Right kidney (tissue), 1 donor: ENCODE data around the gene ANKRD62.
"Not testable (repeated sequence)": the region's sequence is repeated elsewhere in the genome, so short reads cannot be mapped to it uniquely, and the experiment has no call there.

ENCODE experiments used
- DNase-seq: peaks from one replicate; pipeline ENCODE4 v3.0.0-alpha.2; 2016

Gene ANKRD62

DNA sequence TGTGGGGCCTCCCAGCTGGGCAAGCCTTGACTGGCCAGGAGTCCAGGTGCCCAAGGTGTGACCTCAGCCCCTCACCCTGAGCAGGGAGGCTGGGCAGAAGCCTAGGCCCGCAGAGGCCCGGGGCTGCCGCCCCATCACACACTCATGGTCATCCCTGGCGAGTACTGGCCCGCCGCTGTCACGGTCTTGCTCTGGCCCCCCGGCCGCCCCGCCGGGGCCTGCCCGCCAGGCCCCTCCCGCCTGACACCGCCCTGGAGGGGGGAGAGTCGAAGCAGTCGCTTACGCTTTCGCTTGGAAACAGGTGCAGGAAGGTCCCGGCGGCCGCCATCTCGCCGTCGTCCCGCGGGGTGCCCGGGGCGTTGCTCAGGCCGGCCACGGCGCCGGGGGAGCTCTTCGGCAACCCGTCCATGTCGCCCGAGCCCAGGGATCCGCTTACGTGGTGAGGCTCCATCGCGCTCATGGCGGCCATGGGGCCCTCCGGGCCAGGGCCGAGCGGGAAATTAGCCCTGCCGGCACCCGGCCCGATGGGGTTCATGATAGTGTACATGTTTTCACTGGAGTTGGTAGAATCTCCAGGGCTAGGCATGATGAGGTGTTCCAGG lies 26.6 kb upstream of the ANKRD62 start:
- no peak for DNase-seq

DNA sequence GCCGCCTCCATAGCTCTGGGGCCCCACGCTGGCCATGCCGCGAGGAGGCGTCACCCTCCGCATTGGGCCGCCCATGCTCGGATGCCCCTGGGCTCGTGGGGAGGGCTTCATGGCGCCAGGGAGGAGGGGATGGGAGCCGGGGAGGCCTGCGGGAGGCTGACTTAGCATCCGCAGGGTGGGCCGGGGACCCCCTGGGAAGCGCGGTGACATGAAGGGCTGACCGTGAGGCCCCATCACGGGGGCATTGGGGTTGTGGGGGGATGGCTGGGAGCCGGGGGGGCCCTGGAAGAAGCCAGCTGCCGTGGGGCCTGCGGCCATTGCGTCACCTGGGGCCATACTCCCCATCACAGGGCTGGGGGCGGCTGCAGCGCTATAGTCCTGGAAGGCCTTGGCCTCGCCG lies 26.0 kb upstream of the ANKRD62 start:
- DNase-seq = no peak

DNA sequence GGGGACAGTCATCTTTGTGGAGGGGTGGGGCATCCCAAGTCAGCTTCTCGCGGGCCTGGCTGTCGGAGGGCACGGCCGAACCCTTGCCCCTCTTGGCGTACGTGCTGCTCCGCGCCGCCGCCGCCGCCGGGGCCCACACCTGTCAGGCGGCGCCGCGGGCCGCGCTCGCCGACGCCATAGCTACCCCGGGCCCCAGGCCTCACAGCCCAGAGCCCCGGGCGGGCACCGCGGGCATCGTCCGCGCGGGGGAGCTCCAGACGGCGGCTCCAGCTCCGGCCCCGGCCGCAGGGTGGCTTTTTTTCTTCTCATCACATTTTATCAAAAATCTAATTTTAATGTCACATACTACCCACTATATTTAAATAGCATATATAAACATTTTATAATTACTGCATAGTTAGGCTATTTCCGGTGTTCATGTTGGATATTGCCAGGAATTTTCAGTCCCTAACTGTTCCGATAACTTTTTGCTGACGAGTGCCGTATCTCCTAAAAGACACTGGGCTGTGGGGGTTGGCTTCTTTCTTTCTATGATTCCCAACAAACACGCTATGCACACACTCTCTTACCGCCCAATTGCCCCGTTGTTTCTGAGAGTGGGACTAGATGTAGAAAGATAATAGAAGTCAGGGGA lies 25.2 kb upstream of the ANKRD62 start:
- DNase-seq = not testable (repeated sequence)

DNA sequence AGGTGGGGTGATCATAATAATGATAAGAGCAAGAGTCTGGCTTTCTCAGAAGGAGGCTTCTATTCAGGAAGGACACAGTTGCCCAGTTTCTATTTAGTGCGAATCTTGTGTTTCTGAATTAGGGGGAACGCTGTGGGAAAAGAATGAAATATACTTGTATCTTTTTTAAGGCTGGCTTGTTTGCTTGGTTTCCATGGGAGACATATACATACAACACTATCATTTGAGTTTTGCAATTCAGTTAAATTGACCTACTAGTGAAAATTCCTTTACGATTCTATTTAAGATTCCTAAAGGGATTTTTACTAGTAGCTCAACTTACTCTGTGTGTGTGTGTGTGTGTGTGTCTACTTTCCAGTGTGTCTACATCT lies 24.7 kb upstream of the ANKRD62 start:
- no peak for DNase-seq

DNA sequence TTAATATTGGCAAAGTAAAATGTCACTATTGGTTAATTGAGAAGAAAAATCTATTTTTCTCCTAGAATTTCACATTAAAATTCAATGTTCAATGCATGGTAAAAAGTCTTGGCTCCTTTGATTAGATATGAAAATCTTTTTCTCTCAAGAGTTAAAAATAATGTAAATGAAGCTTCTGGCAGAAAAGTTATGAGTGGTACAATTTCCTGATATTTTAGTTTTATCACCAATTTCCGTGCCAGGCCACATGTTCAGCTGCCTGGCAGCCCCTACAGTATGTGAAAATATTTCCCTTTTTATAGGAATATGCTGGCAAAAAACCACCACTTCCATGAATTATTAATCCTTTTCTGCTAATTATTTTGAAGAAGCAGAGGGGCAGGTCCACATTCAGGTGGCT lies 22.6 kb upstream of the ANKRD62 start:
- not testable (repeated sequence) for DNase-seq

DNA sequence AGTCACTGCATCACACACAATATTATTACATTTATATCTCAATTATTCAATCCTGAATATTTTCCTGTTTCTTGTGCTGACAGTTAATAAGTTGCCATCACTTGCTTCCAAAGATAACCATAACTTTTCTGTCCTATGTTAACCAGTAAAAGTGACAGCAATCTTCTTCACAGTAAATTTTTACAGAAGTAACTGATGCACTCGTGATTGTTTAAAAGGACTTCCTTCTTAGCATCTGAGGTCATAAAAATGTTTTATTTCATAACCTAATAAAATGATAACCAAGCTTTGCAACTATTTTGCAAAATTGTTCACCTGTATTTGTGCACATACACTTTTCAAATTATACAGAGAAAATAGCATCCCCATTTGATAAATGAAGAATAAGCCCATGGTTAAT lies 20.6 kb upstream of the ANKRD62 start:
- no peak for DNase-seq

DNA sequence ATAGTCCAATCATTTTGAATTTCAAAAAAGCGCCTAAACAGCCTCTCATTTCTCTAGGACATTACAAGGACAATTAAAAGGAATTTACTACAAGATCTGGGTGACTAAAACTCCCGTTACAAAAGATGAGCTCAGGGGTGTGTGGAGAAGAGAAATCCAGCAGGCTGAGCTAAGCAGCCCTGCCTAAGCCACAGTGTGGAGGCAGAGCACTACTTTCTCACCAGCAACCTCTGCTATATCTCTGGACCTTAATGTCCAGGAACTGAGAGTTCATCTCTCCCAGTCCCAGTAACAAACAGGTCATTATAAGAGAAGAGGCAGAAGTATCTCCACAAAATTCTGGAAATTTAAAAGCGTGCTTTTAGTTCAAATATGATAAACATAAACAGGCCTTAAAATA lies 18.9 kb upstream of the ANKRD62 start:
- DNase-seq = no peak

DNA sequence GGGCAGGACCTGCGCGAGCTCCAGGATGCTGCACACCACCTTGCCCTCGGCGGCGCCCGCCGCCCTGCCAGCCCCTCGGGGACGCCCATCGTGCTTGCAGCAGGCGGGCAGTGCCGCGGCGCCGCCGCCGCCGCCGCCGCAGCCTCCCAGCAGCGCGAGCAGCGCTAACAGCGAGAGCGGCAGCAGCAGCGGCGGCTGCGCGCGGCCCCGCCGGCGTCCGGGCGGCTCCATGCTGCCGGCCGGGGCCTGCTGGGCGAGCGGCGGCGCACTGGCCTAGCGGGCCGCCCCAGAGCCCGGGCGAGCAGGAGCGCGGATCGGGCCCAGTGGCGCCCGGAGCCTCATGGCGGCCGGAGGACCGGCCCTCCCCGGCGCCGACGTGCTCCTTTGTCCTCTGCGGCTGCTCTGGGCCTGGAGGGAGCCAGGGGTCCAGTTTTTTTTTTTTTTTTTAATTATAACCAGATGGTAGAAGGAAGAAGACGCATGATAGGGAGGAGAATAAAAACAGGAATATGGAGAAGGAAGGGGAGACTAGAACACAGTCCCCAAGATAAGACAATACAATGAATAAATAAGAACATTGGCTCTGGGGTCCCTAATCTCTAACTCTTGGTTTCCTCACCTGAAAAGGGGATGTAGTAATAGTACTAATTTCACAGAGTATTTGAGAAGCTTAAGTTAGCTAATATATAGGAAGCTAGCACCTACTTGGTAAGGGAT lies 17.1 kb upstream of the ANKRD62 start:
- DNase-seq = peak; percentile 25

DNA sequence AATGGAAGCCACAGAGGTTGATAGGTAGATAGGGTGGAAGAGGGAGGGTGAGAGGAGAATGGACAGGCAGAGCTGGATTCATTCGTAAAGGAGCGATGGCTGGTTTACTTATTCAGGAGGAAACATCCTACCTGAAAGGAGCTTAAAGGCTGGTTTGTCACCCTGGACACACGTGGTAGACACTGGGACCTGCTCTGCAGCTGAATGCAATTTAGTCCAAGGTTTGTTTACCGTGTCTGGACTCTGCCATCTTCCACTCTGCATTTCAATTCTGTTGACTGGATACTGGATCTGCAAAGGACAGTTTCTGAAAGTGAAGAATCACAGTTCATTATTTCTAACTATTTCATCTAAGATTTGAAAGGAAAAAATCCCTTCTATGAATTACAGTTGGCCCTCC lies 15.6 kb upstream of the ANKRD62 start:
- not testable (repeated sequence) for DNase-seq

DNA sequence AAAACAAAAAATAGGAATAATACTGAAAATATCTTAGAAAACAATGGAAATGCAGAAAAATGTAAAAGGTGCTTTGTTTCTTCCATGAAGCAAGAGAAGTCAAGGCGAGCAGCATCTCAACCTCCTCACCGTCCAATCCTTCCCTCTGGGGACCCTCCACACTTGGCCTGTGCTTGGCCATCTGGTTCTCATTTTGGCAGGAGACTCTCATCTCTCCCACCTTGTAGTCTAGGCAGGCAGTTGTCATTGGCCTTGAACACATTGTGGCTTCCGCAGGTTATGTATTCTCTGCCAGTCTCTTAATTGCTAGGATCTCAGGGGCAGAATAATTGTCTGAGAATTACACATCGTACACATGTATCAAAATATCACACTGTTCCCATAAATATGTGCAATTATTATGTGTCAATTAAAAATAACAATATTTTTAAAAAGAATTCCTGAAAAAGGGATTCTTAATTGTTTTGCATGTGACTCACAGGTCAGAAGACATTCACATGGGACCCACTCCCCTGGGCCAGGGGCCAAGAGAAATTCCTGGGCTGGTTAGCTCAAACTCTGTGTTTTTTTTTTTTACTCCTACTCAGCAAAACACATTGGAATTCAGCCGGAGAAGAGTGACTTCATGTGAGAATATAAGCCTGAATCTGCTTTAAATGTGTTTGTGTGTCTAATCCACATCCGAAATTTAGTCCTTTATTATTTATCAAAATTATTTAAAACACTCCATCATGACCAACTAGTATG lies 14.0 kb upstream of the ANKRD62 start:
- no peak for DNase-seq

DNA sequence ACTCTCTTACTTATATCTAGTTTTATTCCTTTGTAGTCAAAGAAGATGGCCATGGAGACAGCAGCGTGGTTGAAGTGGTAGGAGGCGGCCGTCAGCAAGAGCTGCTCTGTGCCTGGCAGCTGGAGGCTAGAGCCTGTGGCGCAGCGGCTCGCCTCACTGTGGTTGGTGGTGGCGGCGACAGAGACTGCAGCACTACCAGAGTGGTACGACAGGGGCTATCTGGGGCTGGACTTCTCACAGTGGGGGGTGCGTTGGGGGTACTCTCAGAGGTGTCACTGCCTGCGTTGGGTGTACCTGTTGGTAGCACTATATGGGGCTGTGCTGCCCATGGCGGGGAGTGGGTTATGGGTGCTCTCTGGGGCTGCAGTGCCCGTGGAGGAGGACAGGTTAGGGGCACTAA lies 8.5 kb upstream of the ANKRD62 start:
- DNase-seq = no peak

DNA sequence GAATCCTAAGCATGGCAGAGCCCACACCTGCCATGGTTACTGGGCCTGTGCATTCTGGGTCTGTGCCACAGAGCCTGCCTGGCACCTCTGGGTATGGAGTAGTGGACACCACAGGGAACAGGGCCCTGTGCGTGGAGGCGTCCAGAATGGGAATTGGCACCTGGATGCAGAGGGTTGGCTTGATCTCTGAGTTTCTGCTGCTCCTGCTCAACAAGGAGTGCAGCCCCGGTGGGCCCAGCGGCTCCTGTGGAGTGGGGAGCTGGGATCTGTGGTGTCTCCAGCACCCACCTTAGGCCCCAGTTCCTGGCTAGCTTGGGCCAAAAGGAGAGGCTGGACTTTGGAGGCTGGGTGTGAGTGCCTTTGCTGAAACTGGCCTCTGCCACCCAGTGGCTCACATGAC lies 7.9 kb upstream of the ANKRD62 start:
- no peak for DNase-seq

DNA sequence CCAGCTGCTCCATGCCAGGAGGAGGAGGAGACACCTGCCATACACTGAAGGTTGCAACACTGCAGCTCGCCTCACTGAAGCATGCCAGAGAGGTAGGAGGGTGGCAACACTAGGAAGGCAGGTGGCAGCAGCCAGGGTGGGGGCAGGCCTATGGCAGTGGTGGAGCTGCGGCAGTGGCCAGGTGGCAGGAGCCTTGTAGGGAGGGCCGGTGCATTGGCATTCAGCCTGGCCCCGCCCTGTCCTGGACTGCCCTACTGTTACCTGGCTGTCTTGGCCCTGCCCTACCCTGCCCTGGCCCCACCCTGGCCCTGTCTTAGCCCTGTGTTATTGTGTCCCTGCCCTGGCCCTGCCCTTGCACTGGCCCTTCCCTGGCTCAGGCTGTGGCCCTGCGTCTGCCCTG lies 7.4 kb upstream of the ANKRD62 start:
- no peak for DNase-seq

DNA sequence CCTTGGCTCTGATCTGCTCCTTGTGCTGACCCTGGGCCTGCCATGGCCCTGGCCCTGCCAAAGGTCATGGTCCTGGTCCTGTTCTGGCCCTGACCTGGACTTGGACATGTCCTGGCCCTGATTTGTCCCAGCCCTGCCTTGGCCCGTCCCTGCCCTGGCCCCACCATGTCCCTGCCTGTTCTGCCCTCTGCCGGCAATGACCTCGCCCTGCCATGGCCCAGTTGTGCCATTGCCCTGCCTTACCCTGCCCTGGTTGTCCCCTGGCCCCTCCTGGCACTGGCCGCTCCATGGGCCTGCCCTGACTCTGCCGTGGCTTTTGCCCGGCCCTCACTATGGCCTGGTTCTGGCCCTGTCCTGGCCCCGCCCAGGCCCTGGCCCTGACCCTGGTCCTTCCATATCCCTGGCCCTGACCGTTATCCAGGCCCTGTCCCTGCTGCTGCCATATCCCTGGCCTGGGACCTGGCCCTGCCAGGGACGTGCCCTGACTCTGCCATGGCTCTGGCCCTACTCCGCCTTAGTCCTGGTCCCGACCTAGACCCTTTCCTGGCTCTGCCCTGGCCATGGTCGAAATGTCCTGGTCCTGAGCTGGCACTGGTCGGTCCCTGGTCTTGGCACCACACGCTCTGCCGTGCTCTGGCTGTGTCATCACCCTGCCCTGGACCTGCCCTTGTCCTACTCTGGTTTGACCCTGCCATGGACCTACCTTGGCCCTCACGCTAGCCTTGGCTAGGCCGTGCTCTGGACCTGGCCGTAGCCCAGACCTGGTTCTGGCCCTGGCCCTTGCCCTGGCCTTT lies 6.8 kb upstream of the ANKRD62 start:
- DNase-seq = no peak

DNA sequence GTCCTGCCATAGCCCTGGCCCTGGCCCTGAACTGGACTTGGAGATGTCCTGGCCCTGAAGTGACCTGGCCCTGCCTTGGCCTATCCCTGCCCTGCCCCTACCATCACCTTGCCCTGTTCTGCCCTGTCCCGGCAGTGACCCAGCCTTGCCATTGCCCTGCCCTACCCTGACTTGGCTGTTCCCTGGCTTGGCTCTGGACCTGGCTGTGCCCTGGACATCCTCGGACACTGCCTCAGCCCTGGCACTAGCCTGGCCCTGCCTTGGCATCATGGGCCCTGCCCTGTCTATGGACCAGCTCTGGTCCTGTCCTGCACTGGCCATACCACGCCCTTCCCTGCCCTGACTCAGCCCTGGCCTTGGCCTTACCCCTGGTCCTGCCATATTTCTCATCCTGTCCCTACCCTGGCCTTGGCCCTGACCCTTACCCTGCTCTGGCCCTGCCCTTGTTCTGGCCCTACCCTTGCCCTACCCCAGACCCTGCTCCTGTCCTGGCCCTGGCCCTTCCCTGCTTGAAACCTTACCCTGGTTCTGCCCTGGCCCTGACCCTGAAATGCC lies 6.1 kb upstream of the ANKRD62 start:
- DNase-seq = no peak

DNA sequence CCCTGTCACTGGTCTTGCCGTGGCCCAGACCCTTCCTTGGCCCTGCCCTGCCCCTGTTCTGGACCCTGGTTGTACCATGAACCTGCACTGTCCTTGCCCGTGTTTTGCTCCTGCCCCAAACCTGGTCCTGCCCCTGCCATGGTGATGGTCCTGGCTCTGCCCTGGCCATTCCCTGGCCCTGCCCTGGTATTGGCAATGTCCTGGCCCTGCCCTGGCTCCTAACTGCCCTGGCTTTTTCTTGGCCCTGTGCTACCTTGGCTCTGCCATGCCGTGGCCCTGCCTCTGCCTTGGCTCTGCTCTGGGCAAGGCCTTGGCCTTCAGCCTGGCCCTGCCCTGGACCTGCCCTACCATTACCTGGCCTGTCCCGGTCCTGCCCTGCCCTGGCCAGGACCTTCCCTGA lies 5.5 kb upstream of the ANKRD62 start:
- no peak for DNase-seq

DNA sequence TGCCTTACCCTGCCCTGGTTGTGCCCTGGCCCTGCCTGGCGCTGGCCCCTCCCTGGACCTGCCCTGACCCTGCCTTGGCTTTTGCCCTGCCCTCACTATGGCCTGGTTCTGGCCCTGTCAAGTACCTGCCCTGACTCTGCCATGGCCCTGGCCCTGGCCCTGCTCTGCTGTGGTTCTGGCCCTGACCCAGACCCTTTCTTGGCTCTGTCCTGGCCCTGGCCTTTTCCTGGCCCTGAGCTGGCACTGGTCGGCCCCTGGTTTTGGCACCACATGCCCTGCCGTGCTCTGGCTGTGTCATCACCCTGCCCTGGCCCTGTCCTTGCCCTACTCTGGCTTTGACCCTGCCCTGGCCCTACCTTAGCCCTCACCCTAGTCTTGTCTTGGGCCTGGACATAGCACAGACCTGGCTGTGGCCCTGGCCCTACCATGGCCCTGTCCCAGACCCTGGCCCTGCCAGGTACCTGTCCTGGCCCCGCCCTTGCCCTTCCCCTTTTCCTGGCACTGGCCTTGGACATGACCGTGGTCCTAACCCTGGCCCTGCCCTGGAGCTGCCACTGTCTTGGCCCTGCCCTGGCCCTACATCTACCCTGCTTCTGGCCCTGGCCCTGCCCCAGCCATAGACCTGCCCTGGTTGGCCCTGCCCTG lies 4.8 kb upstream of the ANKRD62 start:
- no peak for DNase-seq

DNA sequence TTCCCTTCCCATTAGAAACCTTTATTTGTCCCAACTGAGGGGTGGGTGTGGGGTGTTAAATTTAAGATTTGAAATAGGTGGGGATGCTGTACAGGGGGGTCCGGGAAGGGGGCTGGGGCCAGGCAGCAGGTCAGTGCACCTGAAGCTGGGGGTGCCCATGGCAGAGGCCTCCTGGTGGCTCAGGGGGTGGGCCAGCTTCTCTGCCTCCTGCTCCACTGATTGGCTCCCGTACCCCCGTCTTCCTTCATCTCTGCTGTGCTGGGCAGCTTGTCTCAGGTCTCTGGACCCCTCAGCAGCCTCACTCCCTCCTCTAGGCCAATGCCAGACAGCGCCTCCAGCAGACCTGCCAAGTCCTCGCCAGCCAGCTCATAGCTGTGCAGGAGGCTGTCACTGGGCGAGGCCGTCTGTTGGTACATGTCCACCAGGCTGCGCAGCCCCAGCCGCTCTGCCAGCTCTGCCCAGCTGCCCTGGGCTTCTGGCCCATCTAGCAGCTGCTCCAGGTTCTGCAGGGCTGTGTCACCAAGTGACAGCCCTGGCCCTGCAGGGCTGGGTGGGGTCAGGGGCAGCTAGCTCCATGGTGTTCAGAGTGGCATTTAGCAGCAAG lies 2.0 kb upstream of the ANKRD62 start:
- DNase-seq = no peak

DNA sequence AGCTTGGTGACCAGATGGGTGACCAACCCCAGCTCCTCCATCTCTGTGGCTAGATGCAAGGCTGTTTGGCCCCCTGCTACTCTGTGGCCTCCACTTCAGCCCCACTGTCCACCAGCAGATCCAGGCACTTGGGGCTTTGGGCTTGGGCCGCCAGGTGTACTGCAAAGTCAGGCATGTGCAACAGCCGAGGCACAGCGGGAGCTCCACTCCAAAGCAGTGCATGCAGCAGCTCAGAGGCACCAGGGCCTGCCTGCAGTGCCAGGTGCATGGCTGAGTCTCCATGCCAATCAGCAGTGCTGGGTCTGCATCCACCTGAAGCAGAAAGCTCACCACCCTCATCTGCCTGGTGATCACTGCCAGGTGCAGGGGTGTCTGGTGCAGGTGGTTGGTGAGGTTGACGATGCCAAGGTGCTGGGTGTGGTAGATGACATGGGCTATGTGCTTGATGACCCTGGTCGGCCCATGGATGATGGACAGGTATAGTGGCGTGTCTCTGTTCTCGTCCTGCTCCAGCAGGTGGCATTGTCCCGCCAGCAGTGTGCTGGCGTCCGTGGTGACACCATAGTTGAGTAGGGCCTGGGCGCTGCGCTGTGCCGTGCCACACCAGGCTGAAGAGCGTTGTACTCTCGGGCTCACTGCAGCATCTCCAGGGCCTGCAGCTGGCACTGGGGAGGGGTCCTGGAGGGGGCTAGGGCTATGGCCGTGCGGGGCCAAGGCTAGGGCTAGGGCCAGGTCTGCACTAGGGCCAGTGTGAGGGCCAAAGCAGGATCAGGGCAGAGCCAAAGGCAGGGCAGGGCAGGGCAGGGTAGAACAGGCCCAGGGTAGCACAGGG lies 1.0 kb upstream of the ANKRD62 start:
- no peak for DNase-seq

DNA sequence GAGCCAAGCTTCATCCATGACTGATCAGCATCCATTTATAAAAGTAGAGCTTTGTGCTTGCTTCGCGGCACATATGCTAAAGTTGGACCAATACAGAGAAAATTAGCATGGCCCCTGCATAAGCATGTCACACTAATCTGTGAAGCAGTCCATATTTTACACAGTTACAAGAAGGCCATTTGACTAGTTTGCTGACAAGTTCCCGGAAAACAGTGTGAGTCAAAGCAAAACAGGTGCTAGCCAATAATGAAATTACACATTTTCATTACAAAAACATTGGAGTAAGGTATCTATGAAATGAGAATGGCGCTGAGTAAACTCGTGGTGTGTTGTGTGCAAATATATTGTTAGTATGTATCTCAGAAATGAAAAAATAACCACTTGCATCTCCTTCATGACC lies 4.7 kb downstream of the ANKRD62 start:
- DNase-seq = no peak
